H9 (cell line): ENCODE measurements around the gene CD164L2. TPM values are rescaled to one million over a fixed set of nuclear protein-coding genes. Genes with fewer than 3 reads are reported as not detected.

ENCODE experiments used
- DNase-seq: peaks from one replicate; pipeline ENCODE4 v3.0.0-alpha.2; 2017
- H2AFZ ChIP-seq: one replicate; pipeline ENCODE4 v1.6.1; 2013; ENCODE audit warnings: mild to moderate bottlenecking, low read length, control low read depth, moderate library complexity
- H2AK5ac ChIP-seq: 2 replicates; pipeline ENCODE4 v1.6.1; 2013; ENCODE audit warnings: low read length, control low read depth, mixed read lengths; ENCODE audit not compliant: insufficient read length
- H2BK120ac ChIP-seq: one replicate; pipeline ENCODE4 v1.6.1; 2013; ENCODE audit warnings: low read depth, mild to moderate bottlenecking, low read length, control low read depth, inconsistent platforms; ENCODE audit not compliant: poor library complexity, severe bottlenecking
- H2BK12ac ChIP-seq: 2 replicates; pipeline ENCODE4 v1.6.1; 2013; ENCODE audit warnings: low read length, control low read depth, mixed read lengths, low read depth; ENCODE audit not compliant: insufficient read length
- H2BK15ac ChIP-seq: 2 replicates; pipeline ENCODE4 v1.6.1; 2013; ENCODE audit warnings: low read depth, low read length, control low read depth
- H2BK20ac ChIP-seq: one replicate; pipeline ENCODE4 v1.6.1; 2013; ENCODE audit warnings: low read depth, mild to moderate bottlenecking, low read length, control low read depth, inconsistent platforms; ENCODE audit not compliant: poor library complexity, severe bottlenecking
- H2BK5ac ChIP-seq: 2 replicates; pipeline ENCODE4 v1.6.1; 2013; ENCODE audit warnings: low read length, control low read depth, mixed read lengths; ENCODE audit not compliant: insufficient read length
- H3K14ac ChIP-seq: 2 replicates; pipeline ENCODE4 v1.6.1; 2013; ENCODE audit warnings: low read length, control low read depth; ENCODE audit not compliant: insufficient read depth
- H3K18ac ChIP-seq: 2 replicates; pipeline ENCODE4 v1.6.1; 2013; ENCODE audit warnings: low read depth, mild to moderate bottlenecking, mixed read lengths, low read length, control low read depth; ENCODE audit not compliant: insufficient read length
- H3K23ac ChIP-seq: 2 replicates; pipeline ENCODE4 v1.6.1; 2013; ENCODE audit warnings: low read length, control low read depth, mixed read lengths, low read depth; ENCODE audit not compliant: insufficient read length
- H3K23me2 ChIP-seq: 2 replicates; pipeline ENCODE4 v1.6.1; 2013; ENCODE audit warnings: low read depth, mild to moderate bottlenecking, mixed read lengths, low read length, control low read depth; ENCODE audit not compliant: insufficient read length, poor library complexity, severe bottlenecking
- H3K27ac ChIP-seq: 2 replicates; pipeline ENCODE4 v1.5.1; 2013; ENCODE audit warnings: low read length, control low read depth, mixed read lengths, low read depth; ENCODE audit not compliant: insufficient read length
- H3K27me3 ChIP-seq: 2 replicates; pipeline ENCODE4 v1.6.1; 2013; ENCODE audit warnings: low read length, control low read depth, inconsistent platforms; ENCODE audit not compliant: insufficient read depth
- H3K4ac ChIP-seq: 2 replicates; pipeline ENCODE4 v1.6.1; 2013; ENCODE audit warnings: low read depth, mild to moderate bottlenecking, control low read depth, inconsistent platforms, low read length, moderate library complexity
- H3K4me1 ChIP-seq: 2 replicates; pipeline ENCODE4 v1.6.1; 2013; ENCODE audit warnings: low read length, control low read depth, inconsistent platforms; ENCODE audit not compliant: insufficient read depth
- H3K4me2 ChIP-seq: 2 replicates; pipeline ENCODE4 v1.6.1; 2013; ENCODE audit warnings: low read length, control low read depth, mixed read lengths; ENCODE audit not compliant: insufficient read length, insufficient read depth
- H3K56ac ChIP-seq: 2 replicates; pipeline ENCODE4 v1.6.1; 2013; ENCODE audit warnings: low read depth, mild to moderate bottlenecking, mixed read lengths, low read length, control low read depth; ENCODE audit not compliant: insufficient read length
- H3K79me1 ChIP-seq: 2 replicates; pipeline ENCODE4 v1.6.1; 2013; ENCODE audit warnings: low read depth, mild to moderate bottlenecking, moderate library complexity, low read length, control low read depth, inconsistent platforms; ENCODE audit not compliant: insufficient read depth, poor library complexity, severe bottlenecking
- H3K79me2 ChIP-seq: 2 replicates; pipeline ENCODE4 v1.6.1; 2013; ENCODE audit warnings: low read length, control low read depth, inconsistent platforms; ENCODE audit not compliant: insufficient read depth
- H3K9ac ChIP-seq: 2 replicates; pipeline ENCODE4 v1.6.1; 2013; ENCODE audit warnings: low read length, control low read depth, mixed read lengths; ENCODE audit not compliant: insufficient read length; ENCODE audit errors: extremely low read depth
- H3K9me3 ChIP-seq: one replicate; pipeline ENCODE4 v1.6.1; 2013; ENCODE audit warnings: low read depth, low read length, inconsistent platforms; ENCODE audit not compliant: control insufficient read depth
- H3T11ph ChIP-seq: one replicate; pipeline ENCODE4 v1.6.1; 2013; ENCODE audit warnings: mild to moderate bottlenecking, low read length, control low read depth, inconsistent platforms
- H4K20me1 ChIP-seq: one replicate; pipeline ENCODE4 v1.6.1; 2013; ENCODE audit not compliant: control insufficient read depth, insufficient read length, insufficient read depth
- H4K5ac ChIP-seq: 2 replicates; pipeline ENCODE4 v1.6.1; 2013; ENCODE audit warnings: low read depth, mild to moderate bottlenecking, mixed read lengths, low read length, control low read depth; ENCODE audit not compliant: insufficient read length
- H4K8ac ChIP-seq: replicated peaks from 2 replicates; pipeline ENCODE4 v1.6.1; 2013; ENCODE audit warnings: low read length, control low read depth, mixed read lengths, low read depth; ENCODE audit not compliant: insufficient read length
- H4K91ac ChIP-seq: 2 replicates; pipeline ENCODE4 v1.6.1; 2013; ENCODE audit warnings: low read depth, mild to moderate bottlenecking, moderate library complexity, mixed read lengths, low read length, control low read depth; ENCODE audit not compliant: insufficient read length
- H3K27ac Mint-ChIP-seq, 3 experiments: 2 replicates in 2 of 3; 3 replicates in 1 of 3; pipeline ENCODE4 v1.8.0; 2020 to 2021; ENCODE audit warnings: mixed read lengths in 3 of 3, mild to moderate bottlenecking in 1 of 3, moderate library complexity in 1 of 3
- H3K27me3 Mint-ChIP-seq: 2 replicates; pipeline ENCODE4 v1.8.0; 2021; ENCODE audit warnings: low read depth, mild to moderate bottlenecking, moderate library complexity, mixed read lengths
- H3K36me3 Mint-ChIP-seq, 3 experiments: 2 replicates in 2 of 3; 3 replicates in 1 of 3; pipeline ENCODE4 v1.8.0; 2020 to 2021; ENCODE audit warnings: low read depth in 3 of 3, mixed read lengths in 3 of 3; ENCODE audit not compliant: insufficient read depth in 1 of 3
- H3K4me1 Mint-ChIP-seq, 2 experiments: 2 replicates each; pipeline ENCODE4 v1.8.0; 2020; ENCODE audit warnings: mixed read lengths in 2 of 2
- H3K4me3 Mint-ChIP-seq, 2 experiments: 2 replicates in 1 of 2; 3 replicates in 1 of 2; pipeline ENCODE4 v1.8.0; 2020 to 2021; ENCODE audit warnings: mild to moderate bottlenecking in 2 of 2, mixed read lengths in 2 of 2, moderate library complexity in 1 of 2
- H3K9me3 Mint-ChIP-seq, 2 experiments: 2 replicates in 1 of 2; 3 replicates in 1 of 2; pipeline ENCODE4 v1.8.0; 2020; ENCODE audit warnings: mild to moderate bottlenecking in 2 of 2, mixed read lengths in 2 of 2, moderate library complexity in 1 of 2
- WGBS: extraction: QIAGEN DNeasy Blood & Tissue Kit; methylation state at CpG from one replicate; pipeline ENCODE4 v1.1.7; 2013; ENCODE audit warnings: missing lambda C conversion rate, low lambda C conversion rate, mixed read lengths; ENCODE audit not compliant: insufficient read length; ENCODE audit errors: extremely low coverage; 5-methylcytosine and 5-hydroxymethylcytosine counted together
- total RNA-seq: library from RNA; stranded (reverse); gene quantifications from 2 replicates; pipeline ENCODE4 v1.2.1, GENCODE V29; 2021
- TF ChIP-seq, protein P1 (sequence below): fragments of 200-600 bp; sonication (generic); conservative IDR thresholded peaks from 3 replicates; pipeline ENCODE4 v1.8.0; 2021; ENCODE audit warnings: antibody characterized with exemption, mild to moderate bottlenecking

Gene CD164L2
- total RNA-seq, 1 experiment from 2014 or later = 1.2 TPM

DNA sequence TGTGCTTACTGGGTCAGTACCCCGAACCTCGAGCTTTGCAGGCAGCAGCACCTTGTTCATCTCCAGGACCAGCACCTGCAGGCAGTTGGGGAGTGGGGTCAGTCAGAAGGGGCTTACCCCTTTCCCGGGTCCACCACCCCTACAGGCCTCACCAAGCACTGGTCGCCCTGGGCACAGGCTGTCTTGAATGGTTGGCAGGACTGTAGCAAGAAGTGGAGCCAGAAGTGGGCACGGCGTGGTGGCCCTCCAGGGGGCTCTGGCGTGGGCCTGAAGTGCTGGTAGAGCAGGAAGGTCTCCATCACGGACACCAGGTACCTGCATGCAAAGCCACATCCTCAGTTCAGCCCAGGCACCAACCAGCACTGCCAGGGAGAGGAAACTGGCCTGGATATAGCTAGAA lies 21.6 kb downstream of the CD164L2 start:
- Histone ChIP-seq H3K23me2 (peaks cover 13% of the 10 kb centered on the region), H2BK120ac (no peak overlapping the region), H3K9me3 (no peaks in the 10 kb centered on the region), H3K14ac (no peak overlapping the region), H3K56ac (no peak overlapping the region), H3K4ac (no peak overlapping the region), H3K9ac (no peak overlapping the region), H3K4me2 (no peak overlapping the region), H2BK20ac (no peak overlapping the region), H3K4me1 (peaks cover 3% of the 10 kb centered on the region; the same call in 1 of the 2 replicates), H3T11ph (no peak overlapping the region), H4K8ac (no peak overlapping the region), H2AK5ac (no peak overlapping the region), H4K91ac (no peak overlapping the region), H2BK15ac (no peak overlapping the region), H3K27ac (no peak overlapping the region), H3K79me2 (no peaks in the 10 kb centered on the region), H2BK12ac (no peak overlapping the region), H2AFZ (no peak overlapping the region), H3K18ac (no peak overlapping the region), H3K23ac (no peak overlapping the region), H4K20me1 (peaks cover 6% of the 10 kb centered on the region), H3K79me1 (no peaks in the 10 kb centered on the region), H2BK5ac (no peak overlapping the region), H4K5ac (no peak overlapping the region), H3K27me3 (peaks cover 19% of the 10 kb centered on the region; the same call in 1 of the 2 replicates)
- Mint-ChIP-seq H3K4me1 (peaks cover 22 to 38% of the 10 kb centered on the region in 2 experiments), H3K9me3 (no peaks in the 10 kb centered on the region; a peak in 1 of 5 replicates), H3K36me3 (peaks cover 0 to 5% (median 3%) of the 10 kb centered on the region in 3 experiments; a peak in 4 of 7 replicates), H3K4me3 (peak overlapping the region; percentile 70 to 81; a peak in 4 of 5 replicates), H3K27me3 (peaks cover 64% of the 10 kb centered on the region), H3K27ac (no peak overlapping the region; a peak in 1 of 7 replicates)
- TF ChIP-seq, protein P1, sequence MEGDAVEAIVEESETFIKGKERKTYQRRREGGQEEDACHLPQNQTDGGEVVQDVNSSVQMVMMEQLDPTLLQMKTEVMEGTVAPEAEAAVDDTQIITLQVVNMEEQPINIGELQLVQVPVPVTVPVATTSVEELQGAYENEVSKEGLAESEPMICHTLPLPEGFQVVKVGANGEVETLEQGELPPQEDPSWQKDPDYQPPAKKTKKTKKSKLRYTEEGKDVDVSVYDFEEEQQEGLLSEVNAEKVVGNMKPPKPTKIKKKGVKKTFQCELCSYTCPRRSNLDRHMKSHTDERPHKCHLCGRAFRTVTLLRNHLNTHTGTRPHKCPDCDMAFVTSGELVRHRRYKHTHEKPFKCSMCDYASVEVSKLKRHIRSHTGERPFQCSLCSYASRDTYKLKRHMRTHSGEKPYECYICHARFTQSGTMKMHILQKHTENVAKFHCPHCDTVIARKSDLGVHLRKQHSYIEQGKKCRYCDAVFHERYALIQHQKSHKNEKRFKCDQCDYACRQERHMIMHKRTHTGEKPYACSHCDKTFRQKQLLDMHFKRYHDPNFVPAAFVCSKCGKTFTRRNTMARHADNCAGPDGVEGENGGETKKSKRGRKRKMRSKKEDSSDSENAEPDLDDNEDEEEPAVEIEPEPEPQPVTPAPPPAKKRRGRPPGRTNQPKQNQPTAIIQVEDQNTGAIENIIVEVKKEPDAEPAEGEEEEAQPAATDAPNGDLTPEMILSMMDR = no peak
- DNase-seq = no peak
- no CpG with 5 or more reads among the region's 8 CpGs for WGBS
